IPS-18c (cell line): Measurements from ENCODE around the gene PLEKHM2.

Source experiments
- H3K4me3 ChIP-seq: 2 replicates; pipeline ENCODE4 v1.7.0; 2013; ENCODE audit warnings: low read depth, mild to moderate bottlenecking, low read length, moderate library complexity; ENCODE audit not compliant: insufficient read depth
- H3K9me3 ChIP-seq: one replicate; pipeline ENCODE4 v1.6.1; 2013; ENCODE audit warnings: mild to moderate bottlenecking, low read length, moderate library complexity; ENCODE audit not compliant: control insufficient read depth, insufficient read depth

Gene PLEKHM2

GRCh38 chr1:15671430-15671829 is 12.7 kb upstream of the PLEKHM2 start:
- Histone ChIP-seq H3K4me3 (no peak overlapping the region), H3K9me3 (no peaks in the 10 kb centered on the region)

- Histone ChIP-seq H3K4me3 (no peak overlapping the region), H3K9me3 (no peaks in the 10 kb centered on the region)
Observed at GRCh38 chr1:15674386-15675159, 9.5 kb upstream of the PLEKHM2 start.

GRCh38 chr1:15676010-15676409 is 8.1 kb upstream of the PLEKHM2 start:
- H3K4me3 ChIP-seq = no peak overlapping the region
- no peaks in the 10 kb centered on the region for H3K9me3 ChIP-seq

GRCh38 chr1:15676688-15677661 is 7.1 kb upstream of the PLEKHM2 start:
- Histone ChIP-seq H3K4me3 (no peak overlapping the region), H3K9me3 (no peaks in the 10 kb centered on the region)

- no peaks in the 10 kb centered on the region for H3K9me3 ChIP-seq
- no peak overlapping the region for H3K4me3 ChIP-seq
Observed at GRCh38 chr1:15678578-15678977, 5.5 kb upstream of the PLEKHM2 start.

- Histone ChIP-seq H3K4me3 (no peak overlapping the region), H3K9me3 (no peaks in the 10 kb centered on the region)
Observed at GRCh38 chr1:15680131-15680530, 4.0 kb upstream of the PLEKHM2 start.

GRCh38 chr1:15680561-15681348 is 3.4 kb upstream of the PLEKHM2 start:
- no peak overlapping the region for H3K4me3 ChIP-seq
- no peaks in the 10 kb centered on the region for H3K9me3 ChIP-seq

GRCh38 chr1:15681349-15682292 is 2.5 kb upstream of the PLEKHM2 start:
- H3K4me3 ChIP-seq = no peak overlapping the region
- H3K9me3 ChIP-seq = no peaks in the 10 kb centered on the region

GRCh38 chr1:15682936-15683341 is 1.2 kb upstream of the PLEKHM2 start:
- Histone ChIP-seq H3K4me3 (no peak overlapping the region), H3K9me3 (no peaks in the 10 kb centered on the region)

GRCh38 chr1:15683345-15684039 is 628 bp upstream of the PLEKHM2 start:
- H3K9me3 ChIP-seq = no peaks in the 10 kb centered on the region
- H3K4me3 ChIP-seq = peak overlapping the region; percentile 61

- Histone ChIP-seq H3K9me3 (no peaks in the 10 kb centered on the region), H3K4me3 (peak overlapping the region; percentile 75)
Observed at GRCh38 chr1:15684468-15685291, 560 bp downstream of the PLEKHM2 start.

- Histone ChIP-seq H3K9me3 (no peaks in the 10 kb centered on the region), H3K4me3 (no peak overlapping the region)
Observed at GRCh38 chr1:15685820-15686219, 1.7 kb downstream of the PLEKHM2 start.

GRCh38 chr1:15687446-15687845 is 3.3 kb downstream of the PLEKHM2 start:
- peaks cover 2% of the 10 kb centered on the region for H3K9me3 ChIP-seq
- no peak overlapping the region for H3K4me3 ChIP-seq

GRCh38 chr1:15690317-15690716 is 6.2 kb downstream of the PLEKHM2 start:
- H3K9me3 ChIP-seq = peaks cover 2% of the 10 kb centered on the region
- H3K4me3 ChIP-seq = no peak overlapping the region

- Histone ChIP-seq H3K9me3 (peaks cover 2% of the 10 kb centered on the region), H3K4me3 (no peak overlapping the region)
Observed at GRCh38 chr1:15691434-15692032, 7.4 kb downstream of the PLEKHM2 start.
